HEK293T (cell line): ENCODE data around the gene SRBD1.

Source experiments
- ARNT ChIP-seq: fragments of 450-650 bp; IDR thresholded peaks from 2 replicates; pipeline ENCODE4 v1.6.1; 2017; ENCODE audit warnings: mild to moderate bottlenecking
- BHLHE40 ChIP-seq: fragments of 450-650 bp; IDR thresholded peaks from 2 replicates; pipeline ENCODE4 v1.6.1; 2016; ENCODE audit warnings: mild to moderate bottlenecking, moderate library complexity, borderline replicate concordance
- FOXK2 ChIP-seq: fragments of 450-650 bp; IDR thresholded peaks from 2 replicates; pipeline ENCODE4 v1.6.1; 2016; ENCODE audit warnings: mild to moderate bottlenecking
- HDGF ChIP-seq: fragments of 450-650 bp; IDR thresholded peaks from 2 replicates; pipeline ENCODE4 v1.6.1; 2017; ENCODE audit warnings: antibody characterized with exemption, borderline replicate concordance
- LEF1 ChIP-seq: fragments of 450-650 bp; IDR thresholded peaks from 2 replicates; pipeline ENCODE4 v1.6.1; 2017; ENCODE audit warnings: mild to moderate bottlenecking, borderline replicate concordance
- NFRKB ChIP-seq: fragments of 450-650 bp; IDR thresholded peaks from 2 replicates; pipeline ENCODE4 v1.6.1; 2016; ENCODE audit warnings: mild to moderate bottlenecking, moderate library complexity
- SP1 ChIP-seq: fragments of 450-650 bp; IDR thresholded peaks from 2 replicates; pipeline ENCODE4 v1.6.1; 2017

DNA sequence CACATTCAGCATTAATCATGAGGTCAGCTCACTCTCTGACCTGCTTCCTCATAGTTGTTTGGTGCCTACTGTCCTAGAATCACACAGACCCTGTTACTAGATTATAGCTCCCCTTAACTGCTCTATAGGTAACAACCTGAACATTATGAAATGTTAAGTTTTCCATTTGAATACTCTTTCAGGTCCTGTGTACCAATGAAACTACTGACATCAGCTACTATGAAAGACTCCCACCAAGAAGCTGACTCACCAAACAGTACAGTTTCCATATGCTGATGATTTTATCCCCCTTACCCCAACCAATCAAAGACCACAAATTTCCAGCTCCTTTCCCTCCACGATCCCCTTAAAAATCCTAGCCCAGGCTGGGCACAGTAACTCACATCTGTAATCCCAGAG, 56.3 kb downstream of the SRBD1 start:
- TF ChIP-seq LEF1 (no peak), HDGF (no peak), SP1 (no peak), ARNT (no peak), BHLHE40 (no peak), NFRKB (no peak), FOXK2 (no peak)
